Endodermal cell (in vitro differentiated cells): ENCODE data around the gene RNF44. TPM values are rescaled to one million over a fixed set of nuclear protein-coding genes. Genes with fewer than 3 reads are reported as not detected.

Experiments used
- DNase-seq: peaks from one replicate; pipeline ENCODE4 v3.0.0-alpha.2; 2017
- H3K27ac ChIP-seq: 2 replicates; pipeline ENCODE4 v1.5.1; 2013; ENCODE audit warnings: mild to moderate bottlenecking, low read depth, low read length, moderate library complexity
- H3K27me3 ChIP-seq: 2 replicates; pipeline ENCODE4 v1.6.1; 2013; ENCODE audit warnings: mild to moderate bottlenecking, low read length, moderate library complexity; ENCODE audit not compliant: insufficient read depth, control insufficient read depth, poor library complexity, severe bottlenecking
- H3K36me3 ChIP-seq: 2 replicates; pipeline ENCODE4 v1.7.0; 2013; ENCODE audit warnings: mild to moderate bottlenecking, low read length, moderate library complexity; ENCODE audit not compliant: control insufficient read depth, insufficient read depth
- H3K4me1 ChIP-seq: one replicate; pipeline ENCODE4 v1.7.0; 2013; ENCODE audit warnings: low read length; ENCODE audit not compliant: control insufficient read depth, insufficient read depth
- H3K4me3 ChIP-seq: 2 replicates; pipeline ENCODE4 v1.5.1; 2013; ENCODE audit warnings: mild to moderate bottlenecking, low read length, moderate library complexity
- H3K9ac ChIP-seq: 2 replicates; pipeline ENCODE4 v1.6.1; 2013; ENCODE audit warnings: mild to moderate bottlenecking, low read length, moderate library complexity; ENCODE audit not compliant: poor library complexity, severe bottlenecking; ENCODE audit errors: extremely low read depth
- H3K9me3 ChIP-seq: 2 replicates; pipeline ENCODE4 v1.6.1; 2013; ENCODE audit warnings: mild to moderate bottlenecking, low read length, moderate library complexity; ENCODE audit not compliant: control insufficient read depth
- H3K27ac Mint-ChIP-seq: 2 replicates; pipeline ENCODE4 v1.8.0; 2020; ENCODE audit warnings: mixed read lengths
- H3K27me3 Mint-ChIP-seq: 2 replicates; pipeline ENCODE4 v1.8.0; 2021; ENCODE audit warnings: mild to moderate bottlenecking, mixed read lengths; ENCODE audit not compliant: insufficient read depth
- H3K36me3 Mint-ChIP-seq: 2 replicates; pipeline ENCODE4 v1.8.0; 2020; ENCODE audit warnings: low read depth, mixed read lengths
- H3K4me1 Mint-ChIP-seq: 2 replicates; pipeline ENCODE4 v1.8.0; 2020; ENCODE audit warnings: mixed read lengths
- H3K4me3 Mint-ChIP-seq: 2 replicates; pipeline ENCODE4 v1.8.0; 2020; ENCODE audit warnings: mild to moderate bottlenecking, moderate library complexity, mixed read lengths
- H3K9me3 Mint-ChIP-seq: 2 replicates; pipeline ENCODE4 v1.8.0; 2020; ENCODE audit warnings: mild to moderate bottlenecking, mixed read lengths
- WGBS, 2 experiments: methylation state at CpG; one replicate each; pipeline versions ENCODE4 v1.1.5 to v1.1.7; 2013; ENCODE audit warnings: missing lambda C conversion rate in 2 of 2, mixed read lengths in 1 of 2; ENCODE audit not compliant: insufficient coverage in 1 of 2, insufficient read length in 1 of 2; 5-methylcytosine and 5-hydroxymethylcytosine counted together
- total RNA-seq, 2 donors: library from RNA; stranded (reverse); fragmentation: NEBNext Ultra II Directional in 1 of 2; extraction: Animal tissue kit (Norgen Biotek cat#: 25700) in 1 of 2; gene quantifications; 2 replicates in 1 of 2; 3 replicates in 1 of 2; pipeline ENCODE4 v1.2.1, GENCODE V29; 2021
- TF ChIP-seq, protein P1 (sequence below): fragments of 200-600 bp; sonication (generic); conservative IDR thresholded peaks from 2 replicates; pipeline ENCODE4 v1.5.0; 2021; ENCODE audit warnings: antibody characterized with exemption, mild to moderate bottlenecking

RNF44 gene
- total RNA-seq, 2 donors from 2014 or later, result 150 to 173 TPM

DNA sequence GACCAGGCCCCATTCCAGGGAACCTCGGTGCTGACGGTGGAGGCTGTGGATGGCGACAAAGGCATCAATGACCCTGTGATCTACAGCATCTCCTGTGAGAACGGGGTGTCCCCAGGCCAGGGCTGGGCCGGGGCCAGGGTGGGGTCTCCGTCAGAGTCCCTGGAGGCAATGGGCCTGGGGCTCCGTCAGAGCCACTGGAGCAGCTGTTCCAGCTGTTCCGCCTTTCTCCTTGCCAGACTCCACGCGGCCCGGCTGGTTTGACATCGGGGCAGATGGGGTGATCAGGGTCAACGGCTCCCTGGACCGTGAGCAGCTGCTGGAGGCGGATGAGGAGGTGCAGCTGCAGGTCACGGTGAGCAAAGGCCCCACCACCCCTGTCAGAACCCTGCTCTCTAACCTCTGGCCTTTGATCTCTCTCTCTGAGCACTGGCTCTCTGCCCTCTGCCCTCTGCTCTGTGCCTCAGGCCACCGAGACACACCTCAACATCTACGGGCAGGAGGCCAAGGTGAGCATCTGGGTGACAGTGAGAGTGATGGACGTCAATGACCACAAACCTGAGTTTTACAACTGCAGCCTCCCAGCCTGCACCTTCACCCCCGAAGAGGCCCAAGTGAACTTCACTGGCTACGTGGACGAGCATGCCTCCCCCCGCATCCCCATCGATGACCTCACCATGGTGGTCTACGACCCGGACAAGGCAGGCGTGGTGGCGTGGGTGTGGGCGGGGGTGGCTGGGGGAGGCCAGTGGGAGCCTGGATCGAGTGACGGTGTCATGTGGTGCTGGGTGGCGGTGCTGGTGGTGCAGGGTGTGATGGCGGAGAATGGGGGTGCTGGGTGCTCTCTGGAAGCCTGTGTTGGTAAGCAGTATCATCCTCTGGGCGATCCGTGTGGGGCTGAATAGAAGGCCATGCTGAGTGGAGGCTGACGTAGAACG, 38.6 kb upstream of the RNF44 start:
- no peak for DNase-seq
- Histone ChIP-seq H3K27ac (no peak overlapping the region), H3K4me3 (no peak overlapping the region), H3K9ac (no peak overlapping the region), H3K9me3 (no peaks in the 10 kb centered on the region), H3K4me1 (no peaks in the 10 kb centered on the region), H3K36me3 (no peaks in the 10 kb centered on the region), H3K27me3 (no peaks in the 10 kb centered on the region)
- 94 to 99% methylated on average over 10 to 37 of the region's 37 CpGs for WGBS, 2 experiments
- H3K27ac Mint-ChIP-seq, result no peak overlapping the region
- H3K9me3 Mint-ChIP-seq, result no peaks in the 10 kb centered on the region
- H3K4me3 Mint-ChIP-seq, result no peak overlapping the region
- TF ChIP-seq, protein P1, sequence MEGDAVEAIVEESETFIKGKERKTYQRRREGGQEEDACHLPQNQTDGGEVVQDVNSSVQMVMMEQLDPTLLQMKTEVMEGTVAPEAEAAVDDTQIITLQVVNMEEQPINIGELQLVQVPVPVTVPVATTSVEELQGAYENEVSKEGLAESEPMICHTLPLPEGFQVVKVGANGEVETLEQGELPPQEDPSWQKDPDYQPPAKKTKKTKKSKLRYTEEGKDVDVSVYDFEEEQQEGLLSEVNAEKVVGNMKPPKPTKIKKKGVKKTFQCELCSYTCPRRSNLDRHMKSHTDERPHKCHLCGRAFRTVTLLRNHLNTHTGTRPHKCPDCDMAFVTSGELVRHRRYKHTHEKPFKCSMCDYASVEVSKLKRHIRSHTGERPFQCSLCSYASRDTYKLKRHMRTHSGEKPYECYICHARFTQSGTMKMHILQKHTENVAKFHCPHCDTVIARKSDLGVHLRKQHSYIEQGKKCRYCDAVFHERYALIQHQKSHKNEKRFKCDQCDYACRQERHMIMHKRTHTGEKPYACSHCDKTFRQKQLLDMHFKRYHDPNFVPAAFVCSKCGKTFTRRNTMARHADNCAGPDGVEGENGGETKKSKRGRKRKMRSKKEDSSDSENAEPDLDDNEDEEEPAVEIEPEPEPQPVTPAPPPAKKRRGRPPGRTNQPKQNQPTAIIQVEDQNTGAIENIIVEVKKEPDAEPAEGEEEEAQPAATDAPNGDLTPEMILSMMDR, result no peak
- H3K4me1 Mint-ChIP-seq, result no peaks in the 10 kb centered on the region
- H3K27me3 Mint-ChIP-seq, result peaks cover 8% of the 10 kb centered on the region
- H3K36me3 Mint-ChIP-seq, result no peaks in the 10 kb centered on the region

DNA sequence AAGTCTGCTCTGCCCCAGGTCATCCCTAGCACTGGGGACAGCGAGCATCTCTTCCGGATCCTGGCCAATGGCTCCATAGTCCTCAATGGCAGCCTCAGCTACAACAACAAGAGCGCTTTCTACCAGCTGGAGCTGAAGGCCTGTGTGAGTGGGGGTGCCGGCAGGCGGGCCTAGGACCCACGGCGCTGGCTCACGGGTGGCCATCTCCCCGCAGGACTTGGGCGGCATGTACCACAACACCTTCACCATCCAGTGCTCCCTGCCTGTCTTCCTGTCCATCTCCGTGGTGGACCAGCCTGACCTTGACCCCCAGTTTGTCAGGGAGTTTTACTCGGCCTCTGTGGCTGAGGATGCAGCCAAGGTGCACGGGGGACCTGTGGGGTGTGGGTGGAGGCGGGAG, 37.9 kb upstream of the RNF44 start:
- Mint-ChIP-seq H3K27me3 (peaks cover 8% of the 10 kb centered on the region), H3K36me3 (no peaks in the 10 kb centered on the region), H3K9me3 (no peaks in the 10 kb centered on the region), H3K4me3 (no peak overlapping the region), H3K4me1 (no peaks in the 10 kb centered on the region), H3K27ac (no peak overlapping the region)
- Histone ChIP-seq H3K36me3 (no peaks in the 10 kb centered on the region), H3K9me3 (no peaks in the 10 kb centered on the region), H3K9ac (no peak overlapping the region), H3K4me1 (no peaks in the 10 kb centered on the region), H3K27me3 (no peaks in the 10 kb centered on the region), H3K4me3 (no peak overlapping the region), H3K27ac (no peak overlapping the region)
- WGBS, 2 experiments, result 86 to 91% methylated on average over 9 to 14 of the region's 14 CpGs
- TF ChIP-seq, protein P1, result no peak
- no peak for DNase-seq

DNA sequence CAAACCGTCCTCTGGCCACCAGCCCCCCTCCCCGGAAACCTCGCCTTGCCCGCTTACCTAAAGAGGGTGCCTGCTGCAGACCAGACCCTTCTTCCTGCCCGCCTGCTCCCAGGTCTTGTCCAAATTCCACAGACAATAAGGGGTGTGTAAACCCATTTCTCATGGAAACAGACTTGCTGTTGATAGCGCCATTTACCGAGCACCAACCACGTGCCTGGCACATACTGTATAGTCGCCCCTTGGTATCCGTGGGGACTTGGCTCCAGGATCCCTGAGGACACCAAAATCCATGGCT, 37.0 kb upstream of the RNF44 start:
- 60 to 65% methylated on average over 10 of the region's 10 CpGs for WGBS, 2 experiments
- TF ChIP-seq, protein P1, result no peak
- no peak for DNase-seq
- Mint-ChIP-seq H3K4me3 (no peak overlapping the region), H3K27ac (no peak overlapping the region), H3K36me3 (no peaks in the 10 kb centered on the region), H3K9me3 (no peaks in the 10 kb centered on the region), H3K4me1 (no peaks in the 10 kb centered on the region), H3K27me3 (peaks cover 8% of the 10 kb centered on the region)
- Histone ChIP-seq H3K9ac (no peak overlapping the region), H3K27ac (no peak overlapping the region), H3K36me3 (no peaks in the 10 kb centered on the region), H3K4me3 (no peak overlapping the region), H3K9me3 (no peaks in the 10 kb centered on the region), H3K27me3 (no peaks in the 10 kb centered on the region), H3K4me1 (no peaks in the 10 kb centered on the region)
